ENCODE results near the gene RGS18.

- no peak for TF ChIP-seq CTCF (IDR thresholded peaks at IDR 0.05; ENCODE audit: insufficient read depth, low read depth, low read length)
- no peak for TF ChIP-seq EZH2 (IDR thresholded peaks at IDR 0.05; ENCODE audit: insufficient read depth, low read length)
These were observed 12.9 kb downstream of the RGS18 start for GRCh38 chr1:192171123-192171522.

Measured in astrocyte (in vitro differentiated cells and primary cell).